HEK293T (cell line): ENCODE measurements around the gene MICAL2.

Experiments
- CTCF ChIA-PET: fragments of 350-600 bp; formaldehyde crosslinking; extraction: SDS; loops from one replicate; lab custom pipeline; 2021; ENCODE audit warnings: antibody characterized with exemption, inconsistent platforms; lab: Yijun Ruan, JAX
- POLR2A ChIA-PET: fragments of 350-600 bp; formaldehyde crosslinking; extraction: SDS; loops from one replicate; lab custom pipeline; 2020; ENCODE audit warnings: antibody characterized with exemption, inconsistent platforms; lab: Yijun Ruan, JAX
- DNase-seq: peaks from one replicate; pipeline ENCODE4 v3.0.0; 2012; ENCODE audit warnings: mixed read lengths; ENCODE audit errors: extremely low spot score
- ARNT ChIP-seq: fragments of 450-650 bp; IDR thresholded peaks from 2 replicates; pipeline ENCODE4 v1.6.1; 2017; ENCODE audit warnings: mild to moderate bottlenecking
- BHLHE40 ChIP-seq: fragments of 450-650 bp; IDR thresholded peaks from 2 replicates; pipeline ENCODE4 v1.6.1; 2016; ENCODE audit warnings: mild to moderate bottlenecking, moderate library complexity, borderline replicate concordance
- CTBP1 ChIP-seq: fragments of 450-650 bp; IDR thresholded peaks from 2 replicates; pipeline ENCODE4 v1.6.1; 2016; ENCODE audit warnings: borderline replicate concordance
- ELF4 ChIP-seq: fragments of 450-650 bp; IDR thresholded peaks from 2 replicates; pipeline ENCODE4 v1.6.1; 2017; ENCODE audit warnings: antibody characterized with exemption
- FOXA1 ChIP-seq: fragments of 450-650 bp; IDR thresholded peaks from 2 replicates; pipeline ENCODE4 v1.6.1; 2016; ENCODE audit warnings: mild to moderate bottlenecking
- FOXK2 ChIP-seq: fragments of 450-650 bp; IDR thresholded peaks from 2 replicates; pipeline ENCODE4 v1.6.1; 2016; ENCODE audit warnings: mild to moderate bottlenecking
- FOXM1 ChIP-seq: fragments of 450-650 bp; IDR thresholded peaks from 2 replicates; pipeline ENCODE4 v1.6.1; 2017; ENCODE audit warnings: mild to moderate bottlenecking, borderline replicate concordance
- HDGF ChIP-seq: fragments of 450-650 bp; IDR thresholded peaks from 2 replicates; pipeline ENCODE4 v1.6.1; 2017; ENCODE audit warnings: antibody characterized with exemption, borderline replicate concordance
- L3MBTL2 ChIP-seq: fragments of 450-650 bp; conservative IDR thresholded peaks from 2 replicates; pipeline ENCODE4 v1.6.1; 2016; ENCODE audit warnings: mild to moderate bottlenecking
- LEF1 ChIP-seq: fragments of 450-650 bp; IDR thresholded peaks from 2 replicates; pipeline ENCODE4 v1.6.1; 2017; ENCODE audit warnings: mild to moderate bottlenecking, borderline replicate concordance
- NFRKB ChIP-seq: fragments of 450-650 bp; IDR thresholded peaks from 2 replicates; pipeline ENCODE4 v1.6.1; 2016; ENCODE audit warnings: mild to moderate bottlenecking, moderate library complexity
- PKNOX1 ChIP-seq: fragments of 450-650 bp; IDR thresholded peaks from 2 replicates; pipeline ENCODE4 v1.6.1; 2016
- SP1 ChIP-seq: fragments of 450-650 bp; IDR thresholded peaks from 2 replicates; pipeline ENCODE4 v1.6.1; 2017
- SUZ12 ChIP-seq: fragments of 450-650 bp; IDR thresholded peaks from 2 replicates; pipeline ENCODE4 v1.6.1; 2016; ENCODE audit warnings: mild to moderate bottlenecking
- TARDBP ChIP-seq: fragments of 450-650 bp; IDR thresholded peaks from 2 replicates; pipeline ENCODE4 v1.6.1; 2016
- ZNF384 ChIP-seq: fragments of 450-650 bp; IDR thresholded peaks from 2 replicates; pipeline ENCODE4 v1.6.1; 2016

MICAL2 gene

GRCh38 chr11:12190511-12190910, 80.1 kb downstream of the MICAL2 start:
- POLR2A ChIA-PET, result interaction anchor here (1.4 kb wide), 1 partner anchor 11 kb away, joined by 3 read pairs; no protein-coding TSS in a partner anchor
- TF ChIP-seq ZNF384, result no peak
- no peak for TF ChIP-seq NFRKB
- no peak for TF ChIP-seq CTBP1
- no peak for TF ChIP-seq ELF4
- TF ChIP-seq SP1, result no peak
- no peak for TF ChIP-seq L3MBTL2
- no peak for TF ChIP-seq BHLHE40
- TF ChIP-seq HDGF, result no peak
- TF ChIP-seq ARNT, result no peak
- no peak for TF ChIP-seq FOXK2
- TF ChIP-seq FOXM1, result no peak
- no peak for TF ChIP-seq SUZ12
- no peak for TF ChIP-seq LEF1
- no peak for TF ChIP-seq TARDBP
- TF ChIP-seq FOXA1, result no peak
- TF ChIP-seq PKNOX1, result no peak
- CTCF ChIA-PET, result no interaction called here

GRCh38 chr11:12192794-12193514, 82.6 kb downstream of the MICAL2 start:
- POLR2A ChIA-PET, result no interaction called here

More at GRCh38 chr11:12190511-12190910, 80.1 kb downstream of the MICAL2 start:
- DNase-seq, result no peak

GRCh38 chr11:12193515-12194336, 83.3 kb downstream of the MICAL2 start:
- ChIA-PET CTCF (no interaction called here), POLR2A (no interaction called here)
- no peak for TF ChIP-seq ZNF384
- no peak for TF ChIP-seq PKNOX1
- TF ChIP-seq FOXM1, result no peak
- no peak for TF ChIP-seq BHLHE40
- TF ChIP-seq SUZ12, result no peak
- TF ChIP-seq ARNT, result no peak
- no peak for TF ChIP-seq TARDBP
- DNase-seq, result no peak

More at GRCh38 chr11:12192794-12193514, 82.6 kb downstream of the MICAL2 start:
- TF ChIP-seq ZNF384 (no peak), BHLHE40 (no peak), FOXM1 (no peak), FOXA1 (no peak), ELF4 (no peak), HDGF (no peak), PKNOX1 (no peak)
- CTCF ChIA-PET, result no interaction called here
- DNase-seq, result no peak

GRCh38 chr11:12195768-12196167, 85.4 kb downstream of the MICAL2 start:
- TF ChIP-seq ELF4 (no peak), BHLHE40 (no peak), SUZ12 (no peak), ARNT (no peak), ZNF384 (no peak)
- CTCF ChIA-PET, result no interaction called here
- POLR2A ChIA-PET, result no interaction called here

GRCh38 chr11:12196308-12196707, 85.9 kb downstream of the MICAL2 start:
- no peak for DNase-seq
- no peak for TF ChIP-seq SUZ12
- TF ChIP-seq CTBP1, result no peak
- TF ChIP-seq HDGF, result no peak
- POLR2A ChIA-PET, result no interaction called here
- CTCF ChIA-PET, result no interaction called here

More at GRCh38 chr11:12195768-12196167, 85.4 kb downstream of the MICAL2 start:
- no peak for DNase-seq

- DNase-seq, result no peak
- TF ChIP-seq L3MBTL2, result no peak
- TF ChIP-seq PKNOX1, result no peak
- TF ChIP-seq BHLHE40, result no peak
- no peak for TF ChIP-seq ELF4
- TF ChIP-seq LEF1, result no peak
- TF ChIP-seq NFRKB, result no peak
- no peak for TF ChIP-seq SP1
- TF ChIP-seq HDGF, result no peak
- TF ChIP-seq ZNF384, result no peak
- ChIA-PET POLR2A (no interaction called here), CTCF (no interaction called here)
Observed at GRCh38 chr11:12196872-12197271, 86.5 kb downstream of the MICAL2 start.
